Inflammatory macrophage treated with lipopolysaccharide for 4 hours (primary cell): ENCODE data around the gene NXN.
"Not testable (repeated sequence)": the region's sequence is repeated elsewhere in the genome, so short reads cannot be mapped to it uniquely, and the experiment has no call there.

Experiments
- DNase-seq: peaks from one replicate; pipeline ENCODE4 v3.0.0-alpha.2; 2020

NXN gene

GRCh38 chr17:881778-882177, 97.8 kb downstream of the NXN start:
- no peak for DNase-seq

GRCh38 chr17:880443-881269, 98.9 kb downstream of the NXN start:
- no peak for DNase-seq

GRCh38 chr17:879546-880442, 99.8 kb downstream of the NXN start:
- peak; percentile 40 for DNase-seq

- no peak for DNase-seq
Observed at GRCh38 chr17:877630-878029, 101.9 kb downstream of the NXN start.

GRCh38 chr17:876272-876671, 103.3 kb downstream of the NXN start:
- DNase-seq: no peak

- DNase-seq: not testable (repeated sequence)
Observed at GRCh38 chr17:874590-874989, 105.0 kb downstream of the NXN start.

- no peak for DNase-seq
Observed at GRCh38 chr17:872855-873254, 106.7 kb downstream of the NXN start.

- DNase-seq: no peak
Observed at GRCh38 chr17:871751-872519, 107.6 kb downstream of the NXN start.

- DNase-seq: no peak
Observed at GRCh38 chr17:869567-870525, 109.7 kb downstream of the NXN start.

GRCh38 chr17:869086-869485, 110.5 kb downstream of the NXN start:
- DNase-seq: no peak

- DNase-seq: no peak
Observed at GRCh38 chr17:867896-868489, 111.6 kb downstream of the NXN start.

- not testable (repeated sequence) for DNase-seq
Observed at GRCh38 chr17:867238-867637, 112.3 kb downstream of the NXN start.

GRCh38 chr17:866568-867103, 112.9 kb downstream of the NXN start:
- DNase-seq: no peak

- no peak for DNase-seq
Observed at GRCh38 chr17:864315-864714, 115.3 kb downstream of the NXN start.

GRCh38 chr17:863880-864279, 115.7 kb downstream of the NXN start:
- DNase-seq: no peak

GRCh38 chr17:862582-862981, 117.0 kb downstream of the NXN start:
- DNase-seq: no peak

GRCh38 chr17:861364-861763, 118.2 kb downstream of the NXN start:
- DNase-seq: no peak

GRCh38 chr17:860805-861204, 118.8 kb downstream of the NXN start:
- no peak for DNase-seq

GRCh38 chr17:859824-860195, 119.8 kb downstream of the NXN start:
- DNase-seq: no peak

- no peak for DNase-seq
Observed at GRCh38 chr17:859061-859823, 120.3 kb downstream of the NXN start.

GRCh38 chr17:856149-856548, 123.4 kb downstream of the NXN start:
- DNase-seq: no peak
